ENCODE measurements around the gene TMEM94.

DNA sequence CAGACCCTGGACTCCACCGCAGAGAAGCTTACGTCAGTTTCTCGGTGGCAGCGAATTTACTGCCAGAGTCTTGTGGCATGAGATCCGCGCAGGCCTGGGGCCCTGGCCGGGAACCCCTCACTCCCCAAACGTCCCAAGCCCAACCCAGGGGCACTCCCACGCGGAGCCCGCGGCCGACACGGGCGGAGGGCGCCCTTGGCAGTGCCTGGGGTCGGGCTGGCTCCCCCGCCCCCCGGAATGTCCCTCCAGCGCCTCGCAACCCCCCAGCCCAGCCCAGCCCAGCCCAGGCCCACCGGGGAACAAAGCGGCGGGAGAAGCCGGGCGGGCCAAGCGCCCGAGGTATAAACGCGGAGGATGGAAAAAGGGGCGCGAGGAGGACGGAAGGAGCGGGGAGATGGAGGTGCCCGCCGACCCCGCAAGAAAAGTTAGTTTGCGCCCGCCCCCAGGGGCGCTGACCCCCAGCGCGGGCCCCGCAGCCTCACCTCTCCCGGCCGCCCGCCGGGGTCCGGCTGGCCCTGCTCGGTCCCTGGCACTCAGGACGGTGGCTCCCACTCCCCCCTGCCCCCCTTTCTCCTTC lies 58.6 kb downstream of the TMEM94 start:
- TF ChIP-seq, protein P1, sequence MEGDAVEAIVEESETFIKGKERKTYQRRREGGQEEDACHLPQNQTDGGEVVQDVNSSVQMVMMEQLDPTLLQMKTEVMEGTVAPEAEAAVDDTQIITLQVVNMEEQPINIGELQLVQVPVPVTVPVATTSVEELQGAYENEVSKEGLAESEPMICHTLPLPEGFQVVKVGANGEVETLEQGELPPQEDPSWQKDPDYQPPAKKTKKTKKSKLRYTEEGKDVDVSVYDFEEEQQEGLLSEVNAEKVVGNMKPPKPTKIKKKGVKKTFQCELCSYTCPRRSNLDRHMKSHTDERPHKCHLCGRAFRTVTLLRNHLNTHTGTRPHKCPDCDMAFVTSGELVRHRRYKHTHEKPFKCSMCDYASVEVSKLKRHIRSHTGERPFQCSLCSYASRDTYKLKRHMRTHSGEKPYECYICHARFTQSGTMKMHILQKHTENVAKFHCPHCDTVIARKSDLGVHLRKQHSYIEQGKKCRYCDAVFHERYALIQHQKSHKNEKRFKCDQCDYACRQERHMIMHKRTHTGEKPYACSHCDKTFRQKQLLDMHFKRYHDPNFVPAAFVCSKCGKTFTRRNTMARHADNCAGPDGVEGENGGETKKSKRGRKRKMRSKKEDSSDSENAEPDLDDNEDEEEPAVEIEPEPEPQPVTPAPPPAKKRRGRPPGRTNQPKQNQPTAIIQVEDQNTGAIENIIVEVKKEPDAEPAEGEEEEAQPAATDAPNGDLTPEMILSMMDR (IDR thresholded peaks at IDR 0.05), result no peak
- TF ChIP-seq POLR2A (IDR thresholded peaks at IDR 0.05) (no peak), POLR2AphosphoS5 (IDR thresholded peaks at IDR 0.05) (no peak)
